Tongue (tissue), 3 donors: Measurements from ENCODE around the gene LGALS9. TPM values are rescaled to one million over a fixed set of nuclear protein-coding genes. Genes with fewer than 3 reads are reported as not detected.
"Not testable (repeated sequence)": the region's sequence is repeated elsewhere in the genome, so short reads cannot be mapped to it uniquely, and the experiment has no call there.

ENCODE experiments used
- DNase-seq: peaks from one replicate; pipeline ENCODE4 v3.0.0-alpha.2; 2015
- small RNA-seq: library from RNA; depleted of rRNA; stranded (forward); fragments of <200 nt; gene quantifications from one replicate; pipeline ENCODE3, GENCODE V24; 2014; ENCODE audit warnings: low replicate concordance
- total RNA-seq: library from RNA; depleted of rRNA; stranded (reverse); fragments of >200 nt; gene quantifications from one replicate; pipeline ENCODE4 v1.2.3, GENCODE V29; 2014

The LGALS9 gene
- total RNA-seq, 1 donor from 2014 or later, result 7.3 TPM

DNA sequence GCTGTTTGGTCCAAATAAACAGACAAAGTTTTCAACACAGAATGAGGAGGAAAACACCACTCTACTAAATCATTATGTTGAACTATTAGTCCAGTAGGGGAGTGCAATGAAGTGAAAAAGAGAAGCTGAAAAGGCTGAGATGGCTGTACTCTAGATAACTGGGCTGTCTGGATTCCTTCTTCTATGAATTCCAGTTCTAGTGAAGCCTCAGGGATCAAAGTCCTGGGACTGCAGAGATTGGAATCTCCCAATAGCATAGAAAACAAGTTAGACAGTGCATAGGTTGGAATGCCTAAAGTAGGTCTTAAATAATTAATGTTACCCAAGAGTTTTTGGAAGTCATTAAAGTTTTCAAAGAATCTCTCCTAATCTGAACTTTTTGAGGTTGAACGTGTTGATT, 59.9 kb downstream of the LGALS9 start:
- DNase-seq, result no peak

DNA sequence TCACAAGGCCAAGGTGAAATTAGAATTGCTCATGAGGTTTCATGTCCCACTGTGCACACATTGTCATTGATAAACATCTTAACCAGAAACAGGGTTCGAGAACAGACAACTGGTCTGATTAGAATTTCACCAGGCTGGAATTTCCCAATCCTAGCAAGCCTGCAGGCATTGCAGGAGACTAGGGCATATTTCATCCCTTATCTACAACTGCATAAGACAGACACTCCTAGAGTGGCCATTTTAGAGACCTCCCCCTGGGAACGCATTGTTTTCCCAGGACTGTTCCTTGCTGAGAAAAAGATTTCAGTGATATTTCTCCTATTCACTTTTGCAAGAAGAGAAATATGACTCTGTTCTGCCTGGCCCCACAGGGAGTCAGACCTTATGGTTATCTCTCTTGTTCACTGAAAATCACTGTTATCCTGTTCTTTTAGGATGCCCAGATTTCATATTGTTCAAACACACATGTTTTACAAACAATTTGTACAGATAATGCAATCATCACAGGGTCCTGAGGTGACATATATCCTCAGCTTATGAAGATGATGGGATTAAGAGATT, 64.3 kb downstream of the LGALS9 start:
- DNase-seq, result not testable (repeated sequence)

Small RNA genes lying within 50 kb of the gene (small RNA-seq; reads per million reads assigned to genes)
- not detected for gene AC015688.1
- gene AC015688.2, result not detected
- not detected for gene AC015688.5
- not detected for gene CPDP1

Other genes with a start within 250 kb of the LGALS9 start
- gene KSR1, start 174.7 kb upstream of the LGALS9 start, total RNA-seq, result 54.1 TPM
- 1.8 TPM for gene NOS2, start 169.3 kb downstream of the LGALS9 start, total RNA-seq